IPS-18c (cell line): ENCODE results near the gene NES.

Experiments
- H3K4me3 ChIP-seq: 2 replicates; pipeline ENCODE4 v1.7.0; 2013; ENCODE audit warnings: low read depth, mild to moderate bottlenecking, low read length, moderate library complexity; ENCODE audit not compliant: insufficient read depth
- H3K9me3 ChIP-seq: one replicate; pipeline ENCODE4 v1.6.1; 2013; ENCODE audit warnings: mild to moderate bottlenecking, low read length, moderate library complexity; ENCODE audit not compliant: control insufficient read depth, insufficient read depth

NES gene

DNA sequence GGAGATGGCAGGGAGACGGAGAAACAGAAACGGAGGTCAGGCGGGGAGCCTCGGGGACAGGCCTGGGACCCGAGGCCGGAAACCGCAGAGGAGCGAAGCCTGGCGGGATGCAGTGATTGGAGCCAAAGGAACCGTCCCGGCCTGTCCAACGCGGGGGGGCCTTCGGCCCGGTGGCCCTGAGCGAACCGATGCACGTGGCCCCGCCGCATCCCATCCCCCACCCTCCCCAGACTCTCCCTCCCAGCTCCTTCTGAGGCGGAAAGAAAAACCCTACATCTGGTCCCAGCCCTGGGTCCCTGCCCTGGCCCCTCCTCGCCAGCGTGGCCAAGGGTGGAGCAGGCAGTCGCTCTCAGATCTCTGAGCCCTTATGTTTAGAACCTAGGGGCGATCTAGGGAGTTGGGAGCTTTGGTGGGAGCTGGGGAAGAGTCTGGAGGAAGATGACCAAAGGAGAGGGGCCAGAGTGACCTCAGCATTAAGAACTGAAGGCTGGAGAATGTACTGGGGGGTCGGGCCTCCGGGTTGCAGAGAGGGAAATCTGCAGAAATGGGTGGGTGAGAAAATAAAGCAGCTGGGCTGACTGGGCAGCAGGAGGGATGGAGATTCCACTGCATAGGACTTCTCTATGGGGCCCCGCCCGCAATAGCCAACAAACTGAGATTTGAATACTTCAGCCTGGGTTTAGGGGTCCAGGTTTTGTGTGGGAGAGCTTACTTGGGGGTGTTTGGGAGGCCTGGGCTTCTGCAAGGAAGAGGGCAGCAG is 29.6 kb upstream of the NES start:
- Histone ChIP-seq H3K9me3 (no peaks in the 10 kb centered on the region), H3K4me3 (peak overlapping the region; percentile 81)

DNA sequence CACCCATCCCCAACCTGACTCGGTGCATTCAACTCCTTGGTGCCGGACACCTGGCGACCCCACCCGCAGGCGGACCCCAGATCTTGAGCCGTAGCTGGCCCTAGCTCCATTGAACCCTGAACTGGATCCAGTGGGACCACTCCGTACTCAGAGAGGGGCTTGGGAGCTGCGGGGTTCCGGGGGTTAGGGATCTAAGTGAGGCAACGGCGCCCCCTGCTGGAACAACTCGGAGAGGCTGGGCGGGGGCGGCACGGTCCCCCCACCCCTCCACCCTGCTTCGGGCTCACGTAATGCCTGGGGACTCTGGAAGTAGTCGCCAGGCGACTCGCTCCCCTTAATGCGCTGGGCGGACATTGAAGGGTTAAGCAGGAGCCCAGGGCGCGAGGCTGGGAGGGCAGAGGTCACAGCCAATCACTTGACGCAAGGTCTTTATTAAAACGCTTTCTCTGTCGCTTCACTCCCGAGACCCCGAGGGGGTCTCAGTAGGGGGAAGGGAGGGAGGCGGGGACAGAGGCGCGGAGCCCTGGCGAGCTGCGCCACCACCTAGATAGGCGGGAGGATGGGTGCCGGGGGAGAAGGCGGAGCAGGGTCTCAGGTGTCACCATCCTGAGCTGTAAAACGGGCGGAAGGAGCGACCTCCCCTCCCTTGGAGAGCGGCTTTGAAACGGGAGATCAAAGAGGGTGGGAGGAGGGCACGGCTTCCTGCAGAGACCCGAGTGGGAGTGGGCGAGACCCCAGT is 28.9 kb upstream of the NES start:
- Histone ChIP-seq H3K4me3 (peak overlapping the region; percentile 81), H3K9me3 (no peaks in the 10 kb centered on the region)

DNA sequence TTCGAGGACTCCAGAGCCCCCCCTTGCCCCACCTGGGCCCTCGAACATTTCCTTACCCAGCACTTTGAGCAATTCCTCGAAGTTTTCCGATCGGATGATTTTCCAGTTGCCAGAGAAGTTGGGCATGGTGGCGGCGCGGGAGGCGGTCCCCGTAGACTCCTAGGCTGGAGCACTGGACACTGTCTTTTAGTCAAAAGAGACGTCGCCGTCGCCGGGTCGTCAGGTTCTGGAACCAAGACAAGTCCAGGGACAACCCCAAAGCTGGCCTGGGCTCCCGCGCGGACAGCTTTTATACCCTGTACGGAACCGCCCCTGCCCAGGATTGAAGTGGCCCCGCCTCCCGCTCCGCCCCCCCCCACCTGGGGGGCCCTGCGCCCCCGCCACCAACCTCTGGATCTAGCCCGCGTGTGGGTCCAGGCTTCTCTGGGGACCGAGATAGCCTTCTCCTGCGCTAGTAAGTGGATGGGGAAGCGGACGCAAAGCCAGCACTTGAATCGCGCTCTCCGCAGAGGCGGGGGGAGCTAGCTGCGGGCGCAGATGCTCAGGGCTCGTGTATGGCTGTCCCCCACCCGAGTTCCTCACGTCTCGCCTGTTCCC is 28.2 kb upstream of the NES start, which contains the start of gene CRABP2:
CRABP2 (minus strand) TSS at position 263 of the 597 bp plus-strand sequence; CDS start at position 126, 137 bp downstream.
- Histone ChIP-seq H3K4me3 (peak within 1 kb of the TSS; percentile 81), H3K9me3 (no peaks in the 10 kb centered on the region)

DNA sequence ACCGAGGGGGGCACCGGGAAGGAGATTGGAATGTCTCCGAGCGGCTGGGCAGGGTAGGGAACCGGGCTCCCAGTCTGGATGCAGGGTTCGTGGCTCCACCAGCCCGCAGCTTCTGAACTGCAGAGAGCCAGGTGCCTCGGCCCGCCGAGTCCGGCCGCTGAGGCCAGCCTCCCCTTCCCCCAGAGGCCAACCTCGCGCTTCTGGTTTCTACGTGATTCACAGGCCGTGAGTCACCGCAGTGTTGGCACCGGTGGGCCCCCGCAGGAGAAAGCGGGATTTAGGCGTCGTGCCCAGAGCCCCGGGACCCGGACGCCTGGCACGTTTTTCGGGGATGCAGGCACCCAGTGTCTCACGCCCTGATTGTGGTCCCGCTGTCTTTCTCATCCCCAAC is 27.7 kb upstream of the NES start:
- Histone ChIP-seq H3K4me3 (peak overlapping the region; percentile 81), H3K9me3 (no peaks in the 10 kb centered on the region)

DNA sequence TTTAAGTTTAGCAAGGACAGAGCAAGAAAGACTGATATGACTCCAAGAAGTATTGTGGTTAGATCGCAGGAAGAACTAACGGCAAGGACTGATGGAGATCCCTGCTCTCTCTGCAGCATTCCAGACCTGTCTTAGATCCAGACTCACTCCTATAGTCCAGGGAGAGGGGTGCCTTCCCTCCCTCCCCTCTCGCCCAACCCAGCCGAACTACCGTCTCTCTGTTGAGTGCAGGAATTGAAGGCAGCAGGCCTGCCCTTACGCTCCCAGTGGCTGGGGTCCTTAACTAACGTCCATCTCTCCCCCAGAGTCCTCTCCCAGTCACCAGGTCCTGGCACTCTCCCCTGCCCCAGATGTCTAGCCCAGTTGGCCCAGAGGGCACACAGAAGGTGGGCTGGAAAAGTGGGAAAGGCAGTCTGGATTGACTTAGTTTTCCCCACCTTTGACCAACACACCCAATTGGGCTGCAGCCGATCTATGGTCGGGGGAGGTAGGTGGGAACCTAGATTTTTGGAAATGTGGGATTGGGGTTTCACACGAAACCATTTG is 27.0 kb upstream of the NES start:
- H3K4me3 ChIP-seq: peak overlapping the region; percentile 81

DNA sequence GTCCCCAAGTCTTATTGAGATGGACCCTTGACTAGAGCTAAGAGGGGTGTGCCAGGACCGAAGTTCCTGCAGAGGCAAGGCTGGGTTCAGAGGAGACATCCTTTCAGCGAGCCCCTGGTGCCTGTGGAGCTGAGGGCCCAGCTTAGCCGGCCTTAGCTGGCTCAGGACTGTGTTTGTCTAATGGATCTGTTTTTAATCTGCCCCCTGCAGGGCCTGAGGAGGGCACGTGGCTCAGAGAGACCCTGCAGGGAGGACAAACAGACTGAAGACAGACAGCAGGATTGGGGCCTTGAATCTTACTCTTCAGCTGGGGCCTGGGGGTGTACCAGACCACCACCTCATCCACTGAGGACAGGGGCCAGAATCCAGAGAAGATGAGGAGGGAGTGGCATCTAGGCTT is 26.5 kb upstream of the NES start:
- H3K9me3 ChIP-seq: no peaks in the 10 kb centered on the region
- H3K4me3 ChIP-seq: peak overlapping the region; percentile 81; the same call in 1 of the 2 replicates

More for the DNA sequence above, 27.0 kb upstream of the NES start:
- no peaks in the 10 kb centered on the region for H3K9me3 ChIP-seq

DNA sequence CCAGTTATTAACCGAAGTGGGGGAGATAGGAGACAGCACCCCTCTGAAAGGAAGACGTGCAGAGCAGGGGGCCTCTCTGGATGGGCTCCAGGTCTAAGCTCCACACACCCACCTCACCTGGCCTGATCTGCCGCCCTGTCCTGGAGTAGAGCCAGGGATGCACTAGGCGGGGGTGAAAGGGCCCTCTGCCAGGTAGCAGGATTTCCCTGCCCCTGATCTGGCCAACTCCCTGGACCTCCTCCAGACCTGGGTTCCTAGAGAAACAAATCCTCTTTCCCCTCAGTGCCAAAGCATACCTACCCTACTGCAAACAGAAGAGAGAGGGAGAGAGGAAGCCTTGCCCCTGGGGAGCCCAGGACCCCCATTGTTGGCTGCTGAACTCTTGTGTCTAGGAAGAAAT is 26.1 kb upstream of the NES start:
- H3K4me3 ChIP-seq: peak overlapping the region; percentile 81; the same call in 1 of the 2 replicates
- no peaks in the 10 kb centered on the region for H3K9me3 ChIP-seq

DNA sequence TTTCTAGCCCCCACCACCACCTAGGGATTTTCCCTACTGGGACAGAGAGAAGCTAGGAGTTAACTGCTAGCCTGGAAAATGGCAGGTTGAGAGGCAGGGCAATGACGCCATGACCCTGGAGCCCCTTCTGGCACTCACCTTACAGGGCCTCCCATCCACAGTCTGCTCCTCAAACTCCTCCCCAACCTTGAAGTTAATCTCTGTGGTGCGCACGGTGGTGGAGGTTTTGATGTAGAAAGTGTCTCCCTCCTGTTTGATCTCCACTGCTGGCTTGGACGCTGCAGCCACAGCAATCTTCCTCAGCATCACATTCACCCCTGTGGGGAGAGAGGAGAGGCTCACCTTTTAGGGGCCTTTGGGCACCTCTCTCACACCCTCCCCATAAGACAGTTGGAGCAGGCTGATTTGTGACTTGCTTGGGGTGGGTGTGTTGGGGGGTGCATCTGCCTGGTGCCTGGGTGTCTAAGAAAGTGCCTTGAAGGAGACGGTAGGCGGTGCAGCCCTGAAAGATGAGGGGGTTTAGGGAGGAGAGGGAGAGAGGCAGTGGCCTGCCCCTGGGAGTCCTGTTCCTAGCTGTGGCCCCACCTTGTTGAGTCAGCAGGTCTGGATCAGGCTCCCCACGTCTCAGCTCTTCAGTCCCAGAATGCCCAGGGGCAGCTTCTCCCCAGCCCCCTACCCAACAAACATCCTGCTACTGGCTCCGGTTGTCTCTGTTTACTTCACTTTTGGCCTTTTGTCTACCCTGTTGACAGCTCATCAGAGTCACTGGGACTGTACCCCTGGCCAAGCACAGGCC is 23.7 kb upstream of the NES start:
- Histone ChIP-seq H3K4me3 (no peak overlapping the region), H3K9me3 (no peaks in the 10 kb centered on the region)

DNA sequence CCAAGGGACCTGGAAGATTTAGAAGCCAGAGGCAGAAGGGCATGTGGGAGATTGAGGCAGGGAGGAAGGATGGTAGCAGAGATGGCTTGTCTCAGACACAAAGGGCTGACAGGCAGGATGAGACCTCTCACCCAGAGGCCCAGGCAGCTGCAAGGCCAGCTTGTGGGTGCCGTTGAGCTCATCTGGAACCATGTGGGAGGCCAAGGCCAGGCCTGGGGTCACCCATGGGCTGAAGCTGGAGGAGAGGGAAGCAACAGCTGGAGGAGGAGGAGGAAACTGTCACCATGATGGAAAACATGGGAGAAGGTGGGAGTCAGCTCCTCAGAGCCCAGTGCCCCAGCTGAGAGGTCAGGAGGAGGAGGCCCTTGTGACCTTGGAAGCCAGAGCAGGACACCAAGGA is 21.8 kb upstream of the NES start:
- Histone ChIP-seq H3K9me3 (no peaks in the 10 kb centered on the region), H3K4me3 (no peak overlapping the region)

DNA sequence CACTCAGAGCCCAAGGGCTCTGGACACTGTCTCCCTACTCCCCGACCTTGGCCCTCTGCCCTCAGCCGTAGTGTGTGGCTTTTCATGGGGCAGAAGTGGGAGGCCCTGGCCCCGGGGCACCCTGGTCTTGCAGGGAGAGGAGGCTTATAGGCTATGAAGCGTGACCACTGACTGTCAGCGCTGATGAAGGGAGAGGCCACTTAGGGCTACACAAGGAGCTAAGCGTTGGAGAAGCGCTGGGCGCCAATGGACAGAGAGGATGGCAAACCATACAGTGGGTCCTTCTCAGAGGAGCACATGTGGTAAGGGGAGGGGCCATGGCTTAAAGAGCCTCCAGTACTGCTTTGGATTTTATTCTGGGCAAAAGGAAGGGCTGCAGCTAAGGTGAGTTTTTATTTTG is 20.3 kb upstream of the NES start:
- Histone ChIP-seq H3K4me3 (no peak overlapping the region), H3K9me3 (no peaks in the 10 kb centered on the region)

DNA sequence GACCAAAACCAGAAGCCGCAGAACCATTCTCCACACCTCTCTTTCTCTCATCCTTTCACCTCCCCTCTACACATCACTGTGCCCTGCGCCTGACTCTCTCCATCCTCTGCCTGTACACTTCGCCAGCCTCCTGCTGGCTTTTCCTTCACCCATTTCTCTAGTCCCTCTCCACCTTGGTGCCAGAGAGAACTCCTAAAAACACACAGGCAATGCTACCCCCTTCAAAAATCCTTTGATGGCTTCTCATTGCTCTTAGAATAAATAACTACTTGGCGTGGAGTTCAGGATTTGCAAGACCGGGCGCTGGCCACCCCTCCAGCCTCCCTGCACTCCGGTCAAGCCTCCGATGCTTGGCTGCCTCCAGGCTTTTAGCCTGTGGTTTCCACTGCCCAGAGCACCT is 19.5 kb upstream of the NES start:
- Histone ChIP-seq H3K9me3 (no peaks in the 10 kb centered on the region), H3K4me3 (no peak overlapping the region)

DNA sequence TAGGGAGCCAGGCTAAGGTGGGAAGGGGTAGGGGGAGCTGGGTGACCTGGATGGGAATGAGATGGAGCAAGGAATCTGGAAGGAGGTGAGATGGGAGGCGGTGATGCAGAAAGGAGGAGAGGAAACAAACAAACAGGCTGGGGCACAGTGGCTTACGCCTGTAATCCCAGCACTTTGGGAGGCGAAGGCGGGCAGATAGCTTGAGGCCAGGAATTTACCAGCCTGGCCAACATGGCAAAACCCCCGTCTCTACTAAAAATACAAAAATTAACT is 17.4 kb upstream of the NES start:
- no peaks in the 10 kb centered on the region for H3K9me3 ChIP-seq
- H3K4me3 ChIP-seq: no peak overlapping the region

DNA sequence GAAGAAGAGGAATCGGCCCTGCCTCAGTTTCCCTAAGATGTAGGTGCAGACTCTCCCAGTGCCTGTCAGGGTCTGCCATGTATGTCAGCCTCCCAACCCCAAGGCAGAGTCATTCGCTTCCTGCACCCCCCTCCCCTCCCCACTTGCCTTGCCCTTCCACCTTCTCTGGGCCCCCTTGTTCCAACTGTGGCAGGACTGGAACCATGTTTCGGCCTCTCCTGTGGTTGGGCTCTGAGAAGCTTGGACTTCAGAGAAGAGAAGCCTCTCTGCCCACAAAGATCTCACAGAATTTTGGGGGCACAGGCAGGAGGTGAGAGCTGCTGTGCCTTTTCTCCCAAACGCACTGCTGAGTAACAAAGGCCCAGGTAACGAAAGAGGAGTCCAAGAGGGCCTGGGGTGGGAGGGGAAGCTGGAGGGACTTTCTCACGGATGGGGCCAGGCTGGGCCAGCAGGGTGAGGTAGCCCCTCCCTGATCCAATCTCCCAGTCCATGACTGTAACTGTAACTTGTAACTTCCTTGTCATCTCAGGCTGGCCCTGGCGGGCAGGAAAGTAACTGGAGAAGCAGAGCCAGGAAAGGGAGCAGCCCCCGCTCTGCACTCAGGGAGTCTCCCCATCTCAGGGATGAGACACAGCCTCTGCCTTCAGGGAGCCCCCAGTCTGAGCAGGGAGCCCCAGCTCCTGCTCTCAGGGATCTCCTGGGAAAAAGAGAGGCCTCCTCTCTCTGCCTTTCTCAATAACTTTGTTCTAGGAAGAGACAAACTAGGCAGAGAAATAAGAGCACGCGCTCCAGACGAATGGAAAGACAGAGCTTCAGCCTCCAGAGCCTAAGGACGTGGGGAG is 16.9 kb upstream of the NES start:
- Histone ChIP-seq H3K4me3 (0 out of 2 replicates have a peak overlapping the region, but pooled peaks have one; percentile 24), H3K9me3 (no peaks in the 10 kb centered on the region)

DNA sequence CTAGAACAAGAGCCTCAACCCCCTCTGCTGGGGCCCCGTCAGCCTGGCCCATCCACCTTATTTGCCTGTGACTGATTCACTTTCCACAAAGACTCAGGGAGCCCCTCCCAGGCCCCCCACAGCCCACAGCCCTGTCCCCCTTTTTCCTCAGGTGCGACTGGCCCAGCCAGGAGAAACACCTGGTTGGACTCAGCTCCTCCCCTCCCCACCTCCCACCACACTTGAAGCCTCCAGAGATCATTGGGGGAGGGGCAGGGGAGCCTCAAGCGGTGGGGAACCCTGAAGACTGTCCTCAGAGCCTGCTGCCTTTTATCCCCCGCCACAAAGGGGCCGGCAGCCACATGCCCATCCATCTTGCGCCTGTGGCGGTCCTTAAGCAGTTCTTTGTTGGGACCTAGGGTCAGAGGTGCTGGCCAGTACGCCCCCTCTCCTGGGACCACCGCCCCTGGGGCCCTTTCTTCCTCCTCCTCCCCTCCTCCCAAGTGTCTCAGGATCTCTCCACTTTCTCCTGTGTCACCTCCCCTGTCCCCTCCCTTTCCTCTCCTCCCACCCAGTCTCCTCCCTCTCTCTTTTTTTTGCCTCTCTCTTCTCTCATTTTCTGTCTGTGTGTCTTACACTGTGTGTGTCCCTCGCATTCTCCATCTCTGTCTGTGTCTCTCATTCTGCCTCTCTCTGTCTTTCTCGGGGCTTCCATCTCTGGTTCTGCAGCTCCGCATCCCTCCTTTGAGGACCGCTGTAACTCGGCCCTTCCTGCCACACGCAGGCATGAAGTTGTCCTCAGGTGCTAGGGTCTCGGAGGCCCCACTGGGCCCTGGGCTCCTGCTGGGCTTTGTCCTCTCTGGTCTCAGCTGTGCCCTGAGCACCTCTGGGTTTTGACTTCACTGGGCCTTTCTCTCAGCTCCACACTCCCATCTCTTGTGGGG is 16.0 kb upstream of the NES start:
- Histone ChIP-seq H3K9me3 (no peaks in the 10 kb centered on the region), H3K4me3 (peak overlapping the region; percentile 34)

DNA sequence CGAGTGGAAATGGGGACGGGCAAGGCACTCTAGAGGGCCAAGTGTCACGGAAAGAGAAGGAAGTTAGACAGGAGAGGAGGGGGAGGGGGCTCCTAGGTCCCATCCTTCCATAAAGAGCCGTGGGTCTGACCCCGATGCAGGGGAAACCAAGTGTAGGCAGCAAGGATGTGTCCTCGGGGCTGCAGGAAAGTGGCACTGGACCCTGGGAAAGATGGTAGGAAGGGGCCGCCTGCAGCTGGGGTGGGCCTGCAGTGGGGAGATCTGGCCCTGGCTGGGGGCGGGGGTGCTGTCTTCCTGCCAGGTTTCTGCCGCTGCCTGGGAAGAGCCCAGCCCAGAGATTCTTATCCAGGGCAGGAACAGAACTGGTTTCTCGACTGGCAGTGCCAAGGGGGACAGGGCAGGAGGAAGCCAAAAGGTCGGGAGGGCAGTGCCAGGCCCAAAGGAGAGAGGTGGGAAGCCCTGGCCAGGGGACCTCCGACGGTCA is 15.3 kb upstream of the NES start:
- no peaks in the 10 kb centered on the region for H3K9me3 ChIP-seq
- peak overlapping the region; percentile 9 for H3K4me3 ChIP-seq
